Common myeloid progenitor, CD34-positive (primary cell): ENCODE results near the gene SH2D2A.
A peak's percentile ranks its signal among the peaks of the same experiment; 100 is the strongest.

Source experiments
- CTCF ChIA-PET: fragments of 350-600 bp; sonication (Branson Sonifier 250); formaldehyde crosslinking; loops from one replicate; lab custom pipeline; 2021; ENCODE audit warnings: antibody characterized with exemption; lab: Charles Lee
- POLR2A ChIA-PET: fragments of 350-600 bp; sonication (Branson Sonifier 250); formaldehyde crosslinking; loops from one replicate; lab custom pipeline; 2021; ENCODE audit warnings: antibody characterized with exemption; lab: Charles Lee
- DNase-seq, 3 donors: peaks; one replicate each; pipeline versions ENCODE4 v3.0.0 to v3.0.0-alpha.2; 2013
- H3K27ac ChIP-seq, 2 experiments: 1 replicate in 1 of 2; 2 replicates in 1 of 2; pipeline ENCODE4 v1.7.0; 2013; ENCODE audit warnings: inconsistent platforms in 2 of 2, low read length in 2 of 2, mild to moderate bottlenecking in 2 of 2, low read depth in 1 of 2, moderate library complexity in 1 of 2; ENCODE audit not compliant: severe bottlenecking in 2 of 2, insufficient read depth in 1 of 2, poor library complexity in 1 of 2
- H3K27me3 ChIP-seq, 5 experiments: replicated peaks in 2 of 5; 1 replicate in 3 of 5; 2 replicates in 2 of 5; pipeline versions ENCODE4 v1.6.1 to v1.7.0; 2013; ENCODE audit warnings: low read length in 4 of 5, mild to moderate bottlenecking in 2 of 5, moderate library complexity in 2 of 5, inconsistent platforms in 1 of 5; ENCODE audit not compliant: insufficient read depth in 5 of 5, control insufficient read depth in 4 of 5
- H3K36me3 ChIP-seq, 4 experiments: 1 replicate in 2 of 4; 2 replicates in 2 of 4; pipeline versions ENCODE4 v1.6.1 to v1.7.0; 2013; ENCODE audit warnings: low read length in 3 of 4, control low read depth in 1 of 4, mild to moderate bottlenecking in 1 of 4; ENCODE audit not compliant: control insufficient read depth in 4 of 4, insufficient read depth in 4 of 4
- H3K4me1 ChIP-seq, 4 experiments: 1 replicate in 3 of 4; 2 replicates in 1 of 4; pipeline versions ENCODE4 v1.6.1 to v1.7.1; 2013; ENCODE audit warnings: low read length in 3 of 4, mild to moderate bottlenecking in 3 of 4, control low read depth in 1 of 4, inconsistent platforms in 1 of 4, moderate library complexity in 1 of 4; ENCODE audit not compliant: control insufficient read depth in 4 of 4, insufficient read depth in 4 of 4; ENCODE audit errors: control extremely low read depth in 1 of 4
- H3K4me3 ChIP-seq, 7 experiments: 1 replicate in 4 of 7; 2 replicates in 3 of 7; pipeline versions ENCODE4 v1.5.1 to v1.7.0; 2013; ENCODE audit warnings: mild to moderate bottlenecking in 7 of 7, low read length in 6 of 7, moderate library complexity in 6 of 7, inconsistent platforms in 2 of 7, low read depth in 2 of 7, control low read depth in 1 of 7; ENCODE audit not compliant: insufficient read depth in 4 of 7, control insufficient read depth in 1 of 7; ENCODE audit errors: extremely low read depth in 1 of 7
- H3K9me3 ChIP-seq, 5 experiments: 1 replicate in 4 of 5; 2 replicates in 1 of 5; pipeline versions ENCODE4 v1.6.1 to v1.7.1; 2013; ENCODE audit warnings: low read length in 4 of 5, mild to moderate bottlenecking in 2 of 5, inconsistent platforms in 1 of 5, low read depth in 1 of 5, moderate library complexity in 1 of 5; ENCODE audit not compliant: control insufficient read depth in 4 of 5, insufficient read depth in 2 of 5; ENCODE audit errors: control extremely low read depth in 1 of 5
- whole genome bisulfite sequencing: methylation state at CpG from one replicate; pipeline ENCODE4 v1.1.5; 2013; ENCODE audit not compliant: insufficient coverage; 5-methylcytosine and 5-hydroxymethylcytosine counted together

Gene SH2D2A

GRCh38 chr1:156794506-156795373 is 21.9 kb downstream of the SH2D2A start:
- 98% methylated on average over 4 of the region's 7 CpGs for WGBS
- Histone ChIP-seq H3K9me3 (no peaks in the 10 kb centered on the region), H3K27me3 (no peaks in the 10 kb centered on the region), H3K27ac (no peak overlapping the region), H3K36me3 (peaks cover 38 to 83% (median 71%) of the 10 kb centered on the region in 4 experiments), H3K4me3 (no peak overlapping the region), H3K4me1 (no peaks in the 10 kb centered on the region)
- peak in 1 of 3 donors; percentile 25 for DNase-seq
- POLR2A ChIA-PET: no interaction called here
- CTCF ChIA-PET: interaction anchor here (1.0 to 21.9 kb wide), 8 partner anchors 9 to 92 kb away, joined by 3 to 282 read pairs (median 22); partner anchors contain the start of genes INSRR, ISG20L2, METTL25B and NTRK1

DNA sequence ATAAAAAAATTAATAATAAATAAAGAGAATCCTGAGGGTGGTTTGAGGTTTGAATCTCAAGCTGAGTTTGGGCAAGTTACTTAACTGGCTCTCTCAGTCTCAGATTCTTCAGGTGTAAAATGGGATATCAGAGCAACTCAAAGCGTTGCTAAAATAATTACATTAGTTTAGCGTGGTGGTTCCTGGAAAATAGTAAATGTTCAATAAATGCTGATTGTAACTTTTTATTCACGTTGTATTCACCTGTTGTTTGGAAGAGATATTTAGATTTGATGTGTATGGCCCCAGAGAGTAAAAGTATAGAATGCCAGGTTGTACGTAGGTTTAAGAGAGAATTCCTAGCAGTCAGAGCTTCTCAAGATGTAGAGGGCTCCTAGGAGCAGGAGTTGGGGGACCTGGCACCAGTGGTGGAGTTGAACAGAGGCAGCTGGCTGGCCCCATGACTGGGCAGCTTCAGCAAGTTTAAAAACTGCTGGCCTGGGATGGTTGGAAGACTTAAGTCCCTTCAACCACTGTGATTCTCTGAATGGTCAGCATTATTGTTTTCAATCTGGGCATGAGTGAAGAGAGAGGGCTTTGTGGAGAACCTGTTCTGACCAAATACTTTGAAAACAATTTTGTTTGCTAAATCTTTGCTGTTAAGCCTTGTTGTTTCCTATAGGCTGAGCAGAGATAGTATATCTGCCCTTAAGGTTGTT is 26.9 kb downstream of the SH2D2A start:
- Histone ChIP-seq H3K4me3 (no peak overlapping the region), H3K36me3 (peaks cover 27 to 64% (median 54%) of the 10 kb centered on the region in 4 experiments), H3K27ac (no peak overlapping the region), H3K27me3 (no peaks in the 10 kb centered on the region), H3K9me3 (no peaks in the 10 kb centered on the region), H3K4me1 (peaks cover 8 to 22% (median 13%) of the 10 kb centered on the region in 4 experiments)
- DNase-seq: no peak
- POLR2A ChIA-PET: no interaction called here
- WGBS: 92% methylated on average over 4 of the region's 4 CpGs
- CTCF ChIA-PET: interaction anchor here (1.1 to 21.9 kb wide), 8 partner anchors 8 to 68 kb away, joined by 3 to 282 read pairs (median 7); partner anchors contain the start of genes INSRR and NTRK1

DNA sequence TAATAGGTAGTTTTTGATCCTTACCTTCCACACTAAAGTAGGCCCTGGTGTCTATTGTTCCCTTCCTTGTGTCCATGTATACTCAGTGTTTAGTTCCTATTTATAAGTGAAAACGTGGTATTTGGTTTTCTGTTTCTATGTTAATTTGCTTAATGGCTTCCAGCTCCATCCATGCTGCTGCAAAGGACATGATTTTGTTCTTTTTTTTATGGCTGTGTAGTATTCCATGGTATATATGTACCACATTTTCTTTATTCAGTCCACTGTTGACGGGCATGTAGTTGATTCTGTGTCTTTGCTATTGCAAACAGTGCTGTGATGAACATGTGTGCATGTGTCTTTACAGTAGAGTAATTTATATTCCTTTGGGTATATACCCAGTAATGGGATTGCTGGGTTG is 28.5 kb downstream of the SH2D2A start:
- Histone ChIP-seq H3K27ac (no peak overlapping the region), H3K27me3 (no peaks in the 10 kb centered on the region), H3K9me3 (no peaks in the 10 kb centered on the region), H3K4me3 (no peak overlapping the region), H3K4me1 (peaks cover 8 to 29% (median 13%) of the 10 kb centered on the region in 4 experiments), H3K36me3 (peaks cover 19 to 63% (median 49%) of the 10 kb centered on the region in 4 experiments)
- no CpG with 5 or more reads among the region's 2 CpGs for WGBS
- CTCF ChIA-PET: interaction anchor here (1.0 to 21.9 kb wide), 9 partner anchors 9 to 69 kb away, joined by 3 to 282 read pairs (median 4); partner anchors contain the start of genes INSRR and NTRK1
- POLR2A ChIA-PET: no interaction called here
- no peak for DNase-seq

DNA sequence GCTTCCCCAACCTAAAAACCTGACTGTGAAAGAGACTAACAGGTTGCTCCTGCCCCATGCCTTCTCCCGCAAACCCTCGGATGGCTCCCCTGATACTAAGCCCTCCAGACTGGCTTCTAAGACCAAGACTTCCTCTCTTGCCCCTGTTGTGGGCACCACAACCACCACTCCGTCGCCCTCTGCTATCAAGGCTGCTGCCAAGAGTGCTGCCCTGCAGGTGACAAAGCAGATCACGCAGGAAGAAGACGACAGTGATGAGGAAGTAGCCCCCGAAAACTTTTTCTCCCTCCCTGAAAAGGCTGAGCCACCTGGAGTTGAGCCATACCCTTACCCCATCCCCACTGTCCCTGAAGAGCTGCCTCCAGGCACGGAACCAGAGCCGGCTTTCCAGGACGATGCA is 30.0 kb downstream of the SH2D2A start:
- H3K27ac ChIP-seq: peak overlapping the region; percentile 18 to 47
- POLR2A ChIA-PET: interaction anchor here (0.5 kb wide), 1 partner anchor 10 kb away, joined by 3 read pairs; no protein-coding TSS in a partner anchor
- H3K4me1 ChIP-seq: peaks cover 8 to 32% (median 13%) of the 10 kb centered on the region in 4 experiments
- no peaks in the 10 kb centered on the region for H3K27me3 ChIP-seq
- 0% methylated on average over 5 of the region's 10 CpGs for WGBS
- peaks cover 15 to 62% (median 42%) of the 10 kb centered on the region in 4 experiments for H3K36me3 ChIP-seq
- H3K9me3 ChIP-seq: no peaks in the 10 kb centered on the region
- H3K4me3 ChIP-seq: peak overlapping the region in 2 of 7 experiments; percentile 36 to 58
- DNase-seq: peak; percentile 77 to 94 (median 92)
- CTCF ChIA-PET: interaction anchor here (0.7 to 3.7 kb wide), 5 partner anchors 11 to 61 kb away, joined by 3 to 20 read pairs (median 4); no protein-coding TSS in a partner anchor

GRCh38 chr1:156785458-156785857 is 31.2 kb downstream of the SH2D2A start:
- POLR2A ChIA-PET: interaction anchor here (1.2 kb wide), 1 partner anchor 14 kb away, joined by 3 read pairs; no protein-coding TSS in a partner anchor
- peaks cover 11 to 59% (median 32%) of the 10 kb centered on the region in 4 experiments for H3K36me3 ChIP-seq
- CTCF ChIA-PET: interaction anchor here (0.8 to 4.1 kb wide), 8 partner anchors 9 to 126 kb away, joined by 3 to 20 read pairs (median 8); partner anchors contain the start of gene ISG20L2

GRCh38 chr1:156781585-156782186 is 35.0 kb downstream of the SH2D2A start:
- H3K9me3 ChIP-seq: no peaks in the 10 kb centered on the region
- H3K36me3 ChIP-seq: peaks cover 6 to 40% (median 15%) of the 10 kb centered on the region in 4 experiments
- no peak overlapping the region for H3K27ac ChIP-seq
- H3K4me1 ChIP-seq: peaks cover 11 to 34% (median 17%) of the 10 kb centered on the region in 4 experiments
- H3K4me3 ChIP-seq: no peak overlapping the region
- POLR2A ChIA-PET: interaction anchor here (0.6 to 1.0 kb wide), 2 partner anchors 26 to 57 kb away, joined by 3 read pairs; no protein-coding TSS in a partner anchor
- no peaks in the 10 kb centered on the region for H3K27me3 ChIP-seq
- DNase-seq: no peak
- CTCF ChIA-PET: interaction anchor here (0.7 to 2.1 kb wide), 9 partner anchors 9 to 108 kb away, joined by 3 to 14 read pairs (median 3); partner anchors contain the start of genes ISG20L2 and METTL25B

More at GRCh38 chr1:156785458-156785857, 31.2 kb downstream of the SH2D2A start:
- Histone ChIP-seq H3K27ac (peak overlapping the region in 1 of 2 experiments; percentile 47), H3K9me3 (no peaks in the 10 kb centered on the region), H3K4me1 (peaks cover 8 to 32% (median 13%) of the 10 kb centered on the region in 4 experiments), H3K27me3 (no peaks in the 10 kb centered on the region), H3K4me3 (no peak overlapping the region)
- no peak for DNase-seq
- 76% methylated on average over 4 of the region's 6 CpGs for WGBS
